Loucy (cell line): ENCODE measurements around the gene ELOVL6.

Experiments
- EZH2phosphoT487 ChIP-seq: fragments of 200-600 bp; IDR thresholded peaks from 2 replicates; pipeline ENCODE4 v1.6.1; 2018; ENCODE audit warnings: antibody characterized with exemption, mild to moderate bottlenecking, moderate library complexity, borderline replicate concordance
- TF ChIP-seq, protein P1 (sequence below): fragments of 200-600 bp; sonication (generic); conservative IDR thresholded peaks from 2 replicates; pipeline ENCODE4 v1.5.1; 2014; ENCODE audit warnings: mild to moderate bottlenecking, antibody characterized with exemption, low read length

- TF ChIP-seq, protein P1, sequence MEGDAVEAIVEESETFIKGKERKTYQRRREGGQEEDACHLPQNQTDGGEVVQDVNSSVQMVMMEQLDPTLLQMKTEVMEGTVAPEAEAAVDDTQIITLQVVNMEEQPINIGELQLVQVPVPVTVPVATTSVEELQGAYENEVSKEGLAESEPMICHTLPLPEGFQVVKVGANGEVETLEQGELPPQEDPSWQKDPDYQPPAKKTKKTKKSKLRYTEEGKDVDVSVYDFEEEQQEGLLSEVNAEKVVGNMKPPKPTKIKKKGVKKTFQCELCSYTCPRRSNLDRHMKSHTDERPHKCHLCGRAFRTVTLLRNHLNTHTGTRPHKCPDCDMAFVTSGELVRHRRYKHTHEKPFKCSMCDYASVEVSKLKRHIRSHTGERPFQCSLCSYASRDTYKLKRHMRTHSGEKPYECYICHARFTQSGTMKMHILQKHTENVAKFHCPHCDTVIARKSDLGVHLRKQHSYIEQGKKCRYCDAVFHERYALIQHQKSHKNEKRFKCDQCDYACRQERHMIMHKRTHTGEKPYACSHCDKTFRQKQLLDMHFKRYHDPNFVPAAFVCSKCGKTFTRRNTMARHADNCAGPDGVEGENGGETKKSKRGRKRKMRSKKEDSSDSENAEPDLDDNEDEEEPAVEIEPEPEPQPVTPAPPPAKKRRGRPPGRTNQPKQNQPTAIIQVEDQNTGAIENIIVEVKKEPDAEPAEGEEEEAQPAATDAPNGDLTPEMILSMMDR: no peak
- TF ChIP-seq EZH2phosphoT487: no peak
Observed at GRCh38 chr4:109996526-109996925, 201.9 kb downstream of the ELOVL6 start.
